ENCODE data around the gene MAGI2. TPM values are rescaled to one million over a fixed set of nuclear protein-coding genes. Genes with fewer than 3 reads are reported as not detected.
"Not testable (repeated sequence)": the region's sequence is repeated elsewhere in the genome, so short reads cannot be mapped to it uniquely, and the experiment has no call there.

MAGI2 gene
- polyA plus RNA-seq, 3 donors, result 0.03 to 0.11 TPM; not detected in 1

DNA sequence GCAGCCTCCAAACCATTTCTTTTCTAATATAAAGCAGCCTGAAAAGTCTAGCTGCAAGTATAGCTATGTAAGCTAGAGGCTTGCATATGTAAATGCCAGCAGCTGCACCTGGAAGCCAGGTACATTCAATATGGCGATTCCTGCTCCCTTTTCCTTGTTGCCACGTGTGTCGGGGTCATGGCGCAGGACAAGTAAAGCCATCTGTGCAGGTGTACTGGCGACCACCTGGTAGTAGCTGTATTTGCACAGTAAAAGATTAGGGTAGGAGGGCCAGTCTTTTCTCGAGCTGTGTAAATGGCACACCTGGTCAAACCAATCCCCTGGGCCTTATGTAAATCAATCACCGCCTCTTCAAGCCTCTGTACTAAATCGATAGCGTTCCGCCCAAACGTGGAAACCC is 484.5 kb downstream of the MAGI2 start:
- Mint-ChIP-seq H3K27ac (no peak overlapping the region), H3K9me3 (peaks cover 0 to 5% (median 2%) of the 10 kb centered on the region in 7 donors), H3K4me1 (no peaks in the 10 kb centered on the region), H3K36me3 (no peaks in the 10 kb centered on the region), H3K4me3 (no peak overlapping the region), H3K27me3 (ENCODE audit: low read depth in 3 of 3) (peaks cover 0 to 2% (median 0%) of the 10 kb centered on the region in 3 donors)
- no peak overlapping the region for H3K27ac ChIP-seq (ENCODE audit: low read depth in 1 of 2, low read length in 2 of 2)
- H4K20me1 ChIP-seq (ENCODE audit: insufficient read depth, low read length), result no peaks in the 10 kb centered on the region
- H3K4me3 ChIP-seq (replicated peaks in 1 of 3; ENCODE audit: low read depth in 2 of 3, low read length in 3 of 3), result no peak overlapping the region
- H3K4me1 ChIP-seq (ENCODE audit: control insufficient read depth in 1 of 2, insufficient read depth in 2 of 2, low read length in 2 of 2), result no peaks in the 10 kb centered on the region
- TF ChIP-seq, protein P1, sequence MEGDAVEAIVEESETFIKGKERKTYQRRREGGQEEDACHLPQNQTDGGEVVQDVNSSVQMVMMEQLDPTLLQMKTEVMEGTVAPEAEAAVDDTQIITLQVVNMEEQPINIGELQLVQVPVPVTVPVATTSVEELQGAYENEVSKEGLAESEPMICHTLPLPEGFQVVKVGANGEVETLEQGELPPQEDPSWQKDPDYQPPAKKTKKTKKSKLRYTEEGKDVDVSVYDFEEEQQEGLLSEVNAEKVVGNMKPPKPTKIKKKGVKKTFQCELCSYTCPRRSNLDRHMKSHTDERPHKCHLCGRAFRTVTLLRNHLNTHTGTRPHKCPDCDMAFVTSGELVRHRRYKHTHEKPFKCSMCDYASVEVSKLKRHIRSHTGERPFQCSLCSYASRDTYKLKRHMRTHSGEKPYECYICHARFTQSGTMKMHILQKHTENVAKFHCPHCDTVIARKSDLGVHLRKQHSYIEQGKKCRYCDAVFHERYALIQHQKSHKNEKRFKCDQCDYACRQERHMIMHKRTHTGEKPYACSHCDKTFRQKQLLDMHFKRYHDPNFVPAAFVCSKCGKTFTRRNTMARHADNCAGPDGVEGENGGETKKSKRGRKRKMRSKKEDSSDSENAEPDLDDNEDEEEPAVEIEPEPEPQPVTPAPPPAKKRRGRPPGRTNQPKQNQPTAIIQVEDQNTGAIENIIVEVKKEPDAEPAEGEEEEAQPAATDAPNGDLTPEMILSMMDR (IDR thresholded peaks at IDR 0.05), result no peak
- no peak overlapping the region for H2AFZ ChIP-seq (ENCODE audit: insufficient read depth, low read depth, low read length, poor library complexity, severe bottlenecking)
- H3K79me2 ChIP-seq (ENCODE audit: insufficient read depth, low read length), result no peaks in the 10 kb centered on the region
- intact Hi-C loops (cut with micrococcal nuclease), result no loop called here
- no peaks in the 10 kb centered on the region for H3K9me3 ChIP-seq (replicated peaks in 1 of 2; ENCODE audit: control insufficient read depth in 1 of 2, insufficient read depth in 1 of 2, low read length in 2 of 2)
- 89% methylated on average over 8 of the region's 11 CpGs for WGBS (ENCODE audit: insufficient coverage)
- H3K36me3 ChIP-seq (replicated peaks in 1 of 2; ENCODE audit: control insufficient read depth in 1 of 2, insufficient read depth in 2 of 2, low read length in 2 of 2), result no peaks in the 10 kb centered on the region
- H3K4me2 ChIP-seq (replicated peaks; ENCODE audit: extremely low read depth, low read length, poor library complexity, severe bottlenecking), result no peak overlapping the region
- no peak for DNase-seq
- H3K27me3 ChIP-seq (ENCODE audit: control insufficient read depth in 2 of 2, insufficient read depth in 2 of 2, low read length in 2 of 2), result no peaks in the 10 kb centered on the region
- H3K9ac ChIP-seq (ENCODE audit: insufficient read depth, low read length, poor library complexity, severe bottlenecking), result no peak overlapping the region

DNA sequence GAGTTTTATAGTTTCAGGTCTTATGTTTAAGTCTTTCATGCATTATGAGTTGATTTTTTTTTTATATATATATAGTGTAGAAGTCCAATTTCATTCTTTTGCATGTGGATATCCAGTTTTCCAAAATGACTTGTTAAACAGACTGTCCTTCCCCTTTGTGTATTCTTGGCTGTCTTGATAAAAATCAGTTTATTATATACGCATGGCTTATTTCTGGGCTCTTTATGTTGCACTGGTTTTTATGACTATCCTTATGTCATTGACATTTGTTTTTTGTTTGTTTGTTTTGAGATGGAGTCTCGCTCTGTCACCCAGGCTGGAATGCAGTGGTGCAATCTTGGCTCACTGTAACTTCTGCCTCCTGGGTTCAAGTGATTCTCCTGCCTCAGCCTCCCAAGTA is 485.9 kb downstream of the MAGI2 start:
- H2AFZ ChIP-seq (ENCODE audit: insufficient read depth, low read depth, low read length, poor library complexity, severe bottlenecking); H3K36me3 ChIP-seq (replicated peaks in 1 of 2; ENCODE audit: control insufficient read depth in 1 of 2, insufficient read depth in 2 of 2, low read length in 2 of 2); H3K4me1 ChIP-seq (ENCODE audit: control insufficient read depth in 1 of 2, insufficient read depth in 2 of 2, low read length in 2 of 2); H3K4me1 Mint-ChIP-seq; H3K4me2 ChIP-seq (replicated peaks; ENCODE audit: extremely low read depth, low read length, poor library complexity, severe bottlenecking); H3K79me2 ChIP-seq (ENCODE audit: insufficient read depth, low read length); H3K36me3 Mint-ChIP-seq; H3K9ac ChIP-seq (ENCODE audit: insufficient read depth, low read length, poor library complexity, severe bottlenecking); H3K27ac ChIP-seq (ENCODE audit: low read depth in 1 of 2, low read length in 2 of 2); H3K9me3 ChIP-seq (replicated peaks in 1 of 2; ENCODE audit: control insufficient read depth in 1 of 2, insufficient read depth in 1 of 2, low read length in 2 of 2); H3K4me3 Mint-ChIP-seq; H3K27me3 Mint-ChIP-seq (ENCODE audit: low read depth in 3 of 3); H3K9me3 Mint-ChIP-seq; H3K4me3 ChIP-seq (replicated peaks in 1 of 3; ENCODE audit: low read depth in 2 of 3, low read length in 3 of 3); intact Hi-C loops (cut with micrococcal nuclease); H4K20me1 ChIP-seq (ENCODE audit: insufficient read depth, low read length); DNase-seq; H3K27me3 ChIP-seq (ENCODE audit: control insufficient read depth in 2 of 2, insufficient read depth in 2 of 2, low read length in 2 of 2): not testable (repeated sequence)
- peak overlapping the region in 1 of 7 donors; percentile 38 for H3K27ac Mint-ChIP-seq
- no CpG with 5 or more reads among the region's 2 CpGs for WGBS (ENCODE audit: insufficient coverage)

Data from CD14-positive monocyte (primary cell).